UCSD-AML1 (cell line): ENCODE measurements around the gene TMEM259.

Experiments
- DNase-seq: peaks from one replicate; lab custom pipeline; 2025; ENCODE audit not compliant: unreplicated experiment; lab: John Stamatoyannopoulos, UW

The TMEM259 gene

GRCh38 chr19:964116-964520 lies 56.8 kb downstream of the TMEM259 start:
- DNase-seq: no peak

- peak; percentile 15 for DNase-seq
These were observed 57.4 kb downstream of the TMEM259 start for GRCh38 chr19:963486-963951.

DNA sequence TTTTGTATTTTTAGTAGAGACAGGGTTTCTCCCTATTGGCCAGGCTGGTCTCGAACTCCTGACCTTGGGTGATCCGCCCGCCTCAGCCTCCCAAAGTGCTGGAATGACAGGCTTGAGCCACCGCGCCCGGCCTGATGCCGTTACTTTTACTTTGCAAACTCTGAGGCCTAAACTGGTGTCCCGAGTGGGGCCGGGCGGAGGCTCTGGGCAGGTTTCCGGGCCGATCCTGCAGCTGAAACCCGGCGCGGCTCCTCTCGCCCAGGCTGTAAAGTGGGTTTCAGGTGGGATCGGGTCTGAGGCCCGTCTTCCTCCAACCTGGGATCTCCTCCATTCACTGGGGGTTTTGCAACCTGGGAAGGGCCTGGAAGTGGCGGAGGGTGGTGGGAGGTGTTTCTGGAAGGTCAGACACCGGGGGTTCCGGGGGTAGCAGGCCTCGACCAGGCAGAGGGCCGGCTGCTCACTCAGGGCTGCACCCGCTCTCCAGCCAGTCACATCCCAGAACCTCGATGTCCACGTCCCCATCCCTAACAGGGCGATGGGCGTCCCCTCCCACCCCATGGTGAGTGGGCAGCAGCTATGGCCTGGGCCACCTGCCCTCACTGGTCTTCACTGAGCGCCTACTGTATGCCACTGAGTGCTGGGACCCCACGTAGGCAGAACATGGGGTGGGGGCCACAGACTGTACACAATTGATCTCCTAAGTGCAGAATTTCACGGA lies 58.1 kb downstream of the TMEM259 start:
- DNase-seq: no peak

GRCh38 chr19:961866-962620 lies 58.9 kb downstream of the TMEM259 start:
- DNase-seq: peak; percentile 21

GRCh38 chr19:960601-960938 lies 60.4 kb downstream of the TMEM259 start:
- DNase-seq: no peak

DNA sequence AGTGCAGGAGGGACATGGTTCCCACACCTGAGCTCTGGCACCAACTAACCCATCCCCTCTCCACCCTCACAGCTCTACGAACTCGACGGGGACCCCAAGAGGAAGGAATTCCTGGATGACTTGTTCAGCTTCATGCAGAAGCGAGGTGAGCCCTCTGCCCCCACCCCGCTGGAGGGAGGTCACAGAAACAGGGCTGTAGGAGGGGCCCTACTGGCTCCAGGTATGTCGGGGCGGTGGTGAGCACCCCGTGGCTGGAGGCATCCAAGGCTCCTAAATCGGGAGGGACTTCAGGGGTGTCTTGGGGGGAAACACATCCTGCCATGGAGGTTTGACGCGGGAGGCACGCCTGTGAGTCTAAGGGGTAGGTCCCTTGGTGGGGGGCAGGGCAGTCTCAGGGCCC lies 60.9 kb downstream of the TMEM259 start:
- no peak for DNase-seq
